HG03558 (cell line): Measurements from ENCODE around the gene TRIM4.

ENCODE experiments used
- ATAC-seq: cut with Tn5 transposase; IDR thresholded peaks from one replicate; pipeline ENCODE4 v1.9.1; 2021; ENCODE audit warnings: moderate number of reproducible peaks; ENCODE audit not compliant: unreplicated experiment; ENCODE audit errors: extremely low read depth

TRIM4 gene

GRCh38 chr7:99855236-99855635 lies 64.1 kb downstream of the TRIM4 start:
- ATAC-seq: no peak

GRCh38 chr7:99848420-99849216 lies 70.7 kb downstream of the TRIM4 start:
- no peak for ATAC-seq

GRCh38 chr7:99844328-99844727 lies 75.0 kb downstream of the TRIM4 start:
- no peak for ATAC-seq

GRCh38 chr7:99843808-99844207 lies 75.5 kb downstream of the TRIM4 start:
- ATAC-seq: no peak

- no peak for ATAC-seq
Measured at GRCh38 chr7:99842926-99843325, 76.4 kb downstream of the TRIM4 start.
